GM23338 (cell line): ENCODE data around the gene RXFP2. TPM values are rescaled to one million over a fixed set of nuclear protein-coding genes. Genes with fewer than 3 reads are reported as not detected.

Source experiments
- ATAC-seq: fragments of 200-7000 bp; cut with Tn5 transposase; 3 replicates; pipeline ENCODE4 v1.9.1; 2020
- DNase-seq: peaks from one replicate; pipeline ENCODE4 v3.0.0-alpha.2; 2015; ENCODE audit warnings: low spot score
- H2AFZ ChIP-seq: fragments of 200-600 bp; sonication (generic); 2 replicates; pipeline ENCODE4 v1.8.0; 2016; ENCODE audit warnings: antibody characterized with exemption, mild to moderate bottlenecking, moderate library complexity
- H3F3A ChIP-seq: fragments of 200-600 bp; sonication (generic); replicated peaks from 2 replicates; pipeline ENCODE4 v1.8.0; 2017; ENCODE audit warnings: antibody characterized with exemption, mixed run types, low read depth
- H3K27ac ChIP-seq: fragments of 200-600 bp; sonication (generic); 2 replicates; pipeline ENCODE4 v1.6.1; 2016; ENCODE audit warnings: low read depth
- H3K27me3 ChIP-seq: fragments of 200-600 bp; sonication (generic); 2 replicates; pipeline ENCODE4 v1.8.0; 2016; ENCODE audit warnings: mild to moderate bottlenecking, mixed run types, moderate library complexity; ENCODE audit not compliant: insufficient read depth
- H3K36me3 ChIP-seq: fragments of 200-600 bp; sonication (generic); 2 replicates; pipeline ENCODE4 v1.8.0; 2016; ENCODE audit warnings: mild to moderate bottlenecking; ENCODE audit not compliant: insufficient read depth
- H3K4me1 ChIP-seq: fragments of 200-600 bp; sonication (generic); 2 replicates; pipeline ENCODE4 v1.8.0; 2016; ENCODE audit warnings: mild to moderate bottlenecking, moderate library complexity; ENCODE audit not compliant: insufficient read depth
- H3K4me2 ChIP-seq: fragments of 200-600 bp; sonication (generic); 2 replicates; pipeline ENCODE4 v1.7.1; 2017; ENCODE audit warnings: mixed run types
- H3K4me3 ChIP-seq: fragments of 200-600 bp; sonication (generic); 2 replicates; pipeline ENCODE4 v1.6.1; 2016; ENCODE audit warnings: mixed run types
- H3K79me2 ChIP-seq: fragments of 200-600 bp; sonication (generic); replicated peaks from 2 replicates; pipeline ENCODE4 v1.8.0; 2017; ENCODE audit warnings: mild to moderate bottlenecking; ENCODE audit not compliant: insufficient read depth
- H3K9me2 ChIP-seq: fragments of 200-600 bp; sonication (generic); 2 replicates; pipeline ENCODE4 v1.8.0; 2017; ENCODE audit not compliant: insufficient read depth
- H4K20me1 ChIP-seq: fragments of 200-600 bp; sonication (generic); replicated peaks from 2 replicates; pipeline ENCODE4 v1.8.0; 2017; ENCODE audit warnings: mild to moderate bottlenecking; ENCODE audit not compliant: insufficient read depth
- H3K27ac Mint-ChIP-seq: 2 replicates; pipeline ENCODE4 v1.8.0; 2020; ENCODE audit warnings: inconsistent platforms, mild to moderate bottlenecking, moderate library complexity, mixed read lengths
- H3K27me3 Mint-ChIP-seq: 3 replicates; pipeline ENCODE4 v1.8.0; 2022; ENCODE audit warnings: low read depth, mild to moderate bottlenecking, moderate library complexity, mixed read lengths, inconsistent platforms; ENCODE audit not compliant: insufficient read depth, poor library complexity
- H3K36me3 Mint-ChIP-seq: 3 replicates; pipeline ENCODE4 v1.8.0; 2021; ENCODE audit warnings: low read depth, mild to moderate bottlenecking, inconsistent platforms, moderate library complexity, mixed read lengths
- H3K4me1 Mint-ChIP-seq: 3 replicates; pipeline ENCODE4 v1.8.0; 2020; ENCODE audit warnings: mild to moderate bottlenecking, inconsistent platforms, mixed read lengths
- H3K4me3 Mint-ChIP-seq: 3 replicates; pipeline ENCODE4 v1.8.0; 2021; ENCODE audit warnings: moderate library complexity, mild to moderate bottlenecking, inconsistent platforms, mixed read lengths
- H3K9me3 Mint-ChIP-seq: 3 replicates; pipeline ENCODE4 v1.8.0; 2020; ENCODE audit warnings: moderate library complexity, mild to moderate bottlenecking, inconsistent platforms, mixed read lengths
- CREB1 ChIP-seq: fragments of 250-450 bp; sonication (Bioruptor Pico); IDR thresholded peaks from 2 replicates; pipeline ENCODE4 v1.5.0; 2020; ENCODE audit warnings: low read depth, mild to moderate bottlenecking, moderate library complexity
- EZH2 ChIP-seq: fragments of 200-600 bp; sonication (generic); IDR thresholded peaks from one replicate; pipeline ENCODE4 v1.8.0; 2017; ENCODE audit warnings: antibody characterized with exemption, mild to moderate bottlenecking, low read depth; ENCODE audit not compliant: unreplicated experiment
- EZH2phosphoT487 ChIP-seq: fragments of 200-600 bp; sonication (generic); IDR thresholded peaks from one replicate; pipeline ENCODE4 v1.8.1; 2018; ENCODE audit warnings: antibody characterized with exemption; ENCODE audit not compliant: unreplicated experiment
- JUNB ChIP-seq: IDR thresholded peaks from one replicate; pipeline ENCODE4 v1.6.1; 2016; ENCODE audit warnings: antibody characterized with exemption; ENCODE audit not compliant: unreplicated experiment
- NANOG ChIP-seq: IDR thresholded peaks from 2 replicates; pipeline ENCODE4 v1.6.1; 2016; ENCODE audit warnings: antibody characterized with exemption, borderline replicate concordance
- POLR2AphosphoS5 ChIP-seq: IDR thresholded peaks from 2 replicates; pipeline ENCODE4 v1.6.1; 2016; ENCODE audit warnings: antibody characterized with exemption, low read depth
- STAT1 ChIP-seq: IDR thresholded peaks from one replicate; pipeline ENCODE4 v1.6.1; 2016; ENCODE audit warnings: antibody characterized with exemption; ENCODE audit not compliant: unreplicated experiment
- ZNF114 ChIP-seq: fragments of 250-450 bp; sonication (Bioruptor Pico); IDR thresholded peaks from 2 replicates; pipeline ENCODE4 v1.5.0; 2020; ENCODE audit warnings: mild to moderate bottlenecking, moderate library complexity
- ZNF331 ChIP-seq: fragments of 250-450 bp; sonication (Bioruptor Pico); IDR thresholded peaks from 2 replicates; pipeline ENCODE4 v1.5.0; 2020; ENCODE audit warnings: low read depth, mild to moderate bottlenecking, moderate library complexity
- polyA plus RNA-seq: library from polyadenylated mRNA; unstranded; fragments of >200 nt; fragmentation: Nextera tagmentation; extraction: Ambion mirVana; gene quantifications from 2 replicates; pipeline ENCODE4 v1.2.1, GENCODE V29; 2016
- total RNA-seq: library from RNA; depleted of rRNA; stranded (reverse); fragments of >200 nt; shearing (Covaris generic); gene quantifications from 2 replicates; pipeline ENCODE4 v1.2.3, GENCODE V29; 2014
- TF ChIP-seq, protein P1 (sequence below), 2 experiments: fragments of 200-600 bp in 1 of 2; sonication (generic) in 1 of 2; conservative IDR thresholded peaks; 2 replicates each; pipeline versions ENCODE4 v1.5.1 to v1.6.1; 2016 to 2017; ENCODE audit warnings: antibody characterized with exemption in 2 of 2, low read depth in 2 of 2, mild to moderate bottlenecking in 2 of 2, moderate library complexity in 1 of 2
- TF ChIP-seq, protein P2 (sequence below): IDR thresholded peaks from one replicate; pipeline ENCODE4 v1.6.1; 2018; ENCODE audit warnings: antibody characterized with exemption; ENCODE audit not compliant: unreplicated experiment
- TF ChIP-seq, protein P3 (sequence below): fragments of 250-450 bp; sonication (Bioruptor Pico); IDR thresholded peaks from 2 replicates; pipeline ENCODE4 v1.5.0; 2020; ENCODE audit warnings: mild to moderate bottlenecking, moderate library complexity
- TF ChIP-seq, protein P4 (sequence below): IDR thresholded peaks from 2 replicates; pipeline ENCODE4 v1.6.1; 2016; ENCODE audit warnings: antibody characterized with exemption

Gene RXFP2
- total and polyA plus RNA-seq, 2 experiments from 2014 or later, result not detected

DNA sequence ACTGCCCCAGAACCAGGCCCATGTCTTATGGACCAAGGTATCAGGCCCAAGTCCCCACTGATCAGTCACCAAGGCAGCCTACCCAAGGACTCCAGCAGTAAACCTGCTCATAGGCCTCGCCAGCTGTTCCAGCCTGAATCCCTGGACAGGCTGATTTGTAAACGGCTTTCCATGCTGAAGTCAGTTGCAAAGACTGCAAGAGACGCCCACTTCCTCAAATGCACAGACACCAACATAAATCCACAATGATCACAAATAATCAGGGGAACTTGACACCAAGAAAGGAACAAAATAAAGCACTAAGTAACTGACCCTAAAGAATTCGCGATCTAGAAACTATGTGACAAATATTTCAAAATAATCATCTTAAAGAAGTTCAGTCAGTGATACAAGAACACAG lies 75.2 kb downstream of the RXFP2 start:
- no peak for DNase-seq
- H3K4me2 ChIP-seq, result no peak overlapping the region
- Mint-ChIP-seq H3K4me3 (no peak overlapping the region), H3K36me3 (peaks cover 30% of the 10 kb centered on the region), H3K9me3 (peaks cover 45% of the 10 kb centered on the region), H3K27ac (no peak overlapping the region), H3K4me1 (no peaks in the 10 kb centered on the region), H3K27me3 (no peaks in the 10 kb centered on the region)
- no peak for ATAC-seq
- no peaks in the 10 kb centered on the region for H3K79me2 ChIP-seq
- H2AFZ ChIP-seq, result no peak overlapping the region
- no peaks in the 10 kb centered on the region for H3K27me3 ChIP-seq
- no peaks in the 10 kb centered on the region for H3F3A ChIP-seq
- H3K36me3 ChIP-seq, result no peaks in the 10 kb centered on the region
- H3K9me2 ChIP-seq, result no peaks in the 10 kb centered on the region
- no peaks in the 10 kb centered on the region for H4K20me1 ChIP-seq
- H3K27ac ChIP-seq, result no peak overlapping the region
- no peak overlapping the region for H3K4me3 ChIP-seq
- no peak for TF ChIP-seq STAT1
- TF ChIP-seq JUNB, result no peak
- no peak for TF ChIP-seq CREB1 (CRISPR knock-in tag)
- no peak for TF ChIP-seq POLR2AphosphoS5
- no peak for TF ChIP-seq ZNF331 (CRISPR knock-in tag)
- TF ChIP-seq NANOG, result no peak
- TF ChIP-seq, protein P1, sequence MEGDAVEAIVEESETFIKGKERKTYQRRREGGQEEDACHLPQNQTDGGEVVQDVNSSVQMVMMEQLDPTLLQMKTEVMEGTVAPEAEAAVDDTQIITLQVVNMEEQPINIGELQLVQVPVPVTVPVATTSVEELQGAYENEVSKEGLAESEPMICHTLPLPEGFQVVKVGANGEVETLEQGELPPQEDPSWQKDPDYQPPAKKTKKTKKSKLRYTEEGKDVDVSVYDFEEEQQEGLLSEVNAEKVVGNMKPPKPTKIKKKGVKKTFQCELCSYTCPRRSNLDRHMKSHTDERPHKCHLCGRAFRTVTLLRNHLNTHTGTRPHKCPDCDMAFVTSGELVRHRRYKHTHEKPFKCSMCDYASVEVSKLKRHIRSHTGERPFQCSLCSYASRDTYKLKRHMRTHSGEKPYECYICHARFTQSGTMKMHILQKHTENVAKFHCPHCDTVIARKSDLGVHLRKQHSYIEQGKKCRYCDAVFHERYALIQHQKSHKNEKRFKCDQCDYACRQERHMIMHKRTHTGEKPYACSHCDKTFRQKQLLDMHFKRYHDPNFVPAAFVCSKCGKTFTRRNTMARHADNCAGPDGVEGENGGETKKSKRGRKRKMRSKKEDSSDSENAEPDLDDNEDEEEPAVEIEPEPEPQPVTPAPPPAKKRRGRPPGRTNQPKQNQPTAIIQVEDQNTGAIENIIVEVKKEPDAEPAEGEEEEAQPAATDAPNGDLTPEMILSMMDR (conservative IDR thresholded peaks at IDR 0.05; ENCODE audit: low read depth in 2 of 2), result no peak
- TF ChIP-seq, protein P2, sequence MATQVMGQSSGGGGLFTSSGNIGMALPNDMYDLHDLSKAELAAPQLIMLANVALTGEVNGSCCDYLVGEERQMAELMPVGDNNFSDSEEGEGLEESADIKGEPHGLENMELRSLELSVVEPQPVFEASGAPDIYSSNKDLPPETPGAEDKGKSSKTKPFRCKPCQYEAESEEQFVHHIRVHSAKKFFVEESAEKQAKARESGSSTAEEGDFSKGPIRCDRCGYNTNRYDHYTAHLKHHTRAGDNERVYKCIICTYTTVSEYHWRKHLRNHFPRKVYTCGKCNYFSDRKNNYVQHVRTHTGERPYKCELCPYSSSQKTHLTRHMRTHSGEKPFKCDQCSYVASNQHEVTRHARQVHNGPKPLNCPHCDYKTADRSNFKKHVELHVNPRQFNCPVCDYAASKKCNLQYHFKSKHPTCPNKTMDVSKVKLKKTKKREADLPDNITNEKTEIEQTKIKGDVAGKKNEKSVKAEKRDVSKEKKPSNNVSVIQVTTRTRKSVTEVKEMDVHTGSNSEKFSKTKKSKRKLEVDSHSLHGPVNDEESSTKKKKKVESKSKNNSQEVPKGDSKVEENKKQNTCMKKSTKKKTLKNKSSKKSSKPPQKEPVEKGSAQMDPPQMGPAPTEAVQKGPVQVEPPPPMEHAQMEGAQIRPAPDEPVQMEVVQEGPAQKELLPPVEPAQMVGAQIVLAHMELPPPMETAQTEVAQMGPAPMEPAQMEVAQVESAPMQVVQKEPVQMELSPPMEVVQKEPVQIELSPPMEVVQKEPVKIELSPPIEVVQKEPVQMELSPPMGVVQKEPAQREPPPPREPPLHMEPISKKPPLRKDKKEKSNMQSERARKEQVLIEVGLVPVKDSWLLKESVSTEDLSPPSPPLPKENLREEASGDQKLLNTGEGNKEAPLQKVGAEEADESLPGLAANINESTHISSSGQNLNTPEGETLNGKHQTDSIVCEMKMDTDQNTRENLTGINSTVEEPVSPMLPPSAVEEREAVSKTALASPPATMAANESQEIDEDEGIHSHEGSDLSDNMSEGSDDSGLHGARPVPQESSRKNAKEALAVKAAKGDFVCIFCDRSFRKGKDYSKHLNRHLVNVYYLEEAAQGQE, result no peak
- TF ChIP-seq, protein P3, sequence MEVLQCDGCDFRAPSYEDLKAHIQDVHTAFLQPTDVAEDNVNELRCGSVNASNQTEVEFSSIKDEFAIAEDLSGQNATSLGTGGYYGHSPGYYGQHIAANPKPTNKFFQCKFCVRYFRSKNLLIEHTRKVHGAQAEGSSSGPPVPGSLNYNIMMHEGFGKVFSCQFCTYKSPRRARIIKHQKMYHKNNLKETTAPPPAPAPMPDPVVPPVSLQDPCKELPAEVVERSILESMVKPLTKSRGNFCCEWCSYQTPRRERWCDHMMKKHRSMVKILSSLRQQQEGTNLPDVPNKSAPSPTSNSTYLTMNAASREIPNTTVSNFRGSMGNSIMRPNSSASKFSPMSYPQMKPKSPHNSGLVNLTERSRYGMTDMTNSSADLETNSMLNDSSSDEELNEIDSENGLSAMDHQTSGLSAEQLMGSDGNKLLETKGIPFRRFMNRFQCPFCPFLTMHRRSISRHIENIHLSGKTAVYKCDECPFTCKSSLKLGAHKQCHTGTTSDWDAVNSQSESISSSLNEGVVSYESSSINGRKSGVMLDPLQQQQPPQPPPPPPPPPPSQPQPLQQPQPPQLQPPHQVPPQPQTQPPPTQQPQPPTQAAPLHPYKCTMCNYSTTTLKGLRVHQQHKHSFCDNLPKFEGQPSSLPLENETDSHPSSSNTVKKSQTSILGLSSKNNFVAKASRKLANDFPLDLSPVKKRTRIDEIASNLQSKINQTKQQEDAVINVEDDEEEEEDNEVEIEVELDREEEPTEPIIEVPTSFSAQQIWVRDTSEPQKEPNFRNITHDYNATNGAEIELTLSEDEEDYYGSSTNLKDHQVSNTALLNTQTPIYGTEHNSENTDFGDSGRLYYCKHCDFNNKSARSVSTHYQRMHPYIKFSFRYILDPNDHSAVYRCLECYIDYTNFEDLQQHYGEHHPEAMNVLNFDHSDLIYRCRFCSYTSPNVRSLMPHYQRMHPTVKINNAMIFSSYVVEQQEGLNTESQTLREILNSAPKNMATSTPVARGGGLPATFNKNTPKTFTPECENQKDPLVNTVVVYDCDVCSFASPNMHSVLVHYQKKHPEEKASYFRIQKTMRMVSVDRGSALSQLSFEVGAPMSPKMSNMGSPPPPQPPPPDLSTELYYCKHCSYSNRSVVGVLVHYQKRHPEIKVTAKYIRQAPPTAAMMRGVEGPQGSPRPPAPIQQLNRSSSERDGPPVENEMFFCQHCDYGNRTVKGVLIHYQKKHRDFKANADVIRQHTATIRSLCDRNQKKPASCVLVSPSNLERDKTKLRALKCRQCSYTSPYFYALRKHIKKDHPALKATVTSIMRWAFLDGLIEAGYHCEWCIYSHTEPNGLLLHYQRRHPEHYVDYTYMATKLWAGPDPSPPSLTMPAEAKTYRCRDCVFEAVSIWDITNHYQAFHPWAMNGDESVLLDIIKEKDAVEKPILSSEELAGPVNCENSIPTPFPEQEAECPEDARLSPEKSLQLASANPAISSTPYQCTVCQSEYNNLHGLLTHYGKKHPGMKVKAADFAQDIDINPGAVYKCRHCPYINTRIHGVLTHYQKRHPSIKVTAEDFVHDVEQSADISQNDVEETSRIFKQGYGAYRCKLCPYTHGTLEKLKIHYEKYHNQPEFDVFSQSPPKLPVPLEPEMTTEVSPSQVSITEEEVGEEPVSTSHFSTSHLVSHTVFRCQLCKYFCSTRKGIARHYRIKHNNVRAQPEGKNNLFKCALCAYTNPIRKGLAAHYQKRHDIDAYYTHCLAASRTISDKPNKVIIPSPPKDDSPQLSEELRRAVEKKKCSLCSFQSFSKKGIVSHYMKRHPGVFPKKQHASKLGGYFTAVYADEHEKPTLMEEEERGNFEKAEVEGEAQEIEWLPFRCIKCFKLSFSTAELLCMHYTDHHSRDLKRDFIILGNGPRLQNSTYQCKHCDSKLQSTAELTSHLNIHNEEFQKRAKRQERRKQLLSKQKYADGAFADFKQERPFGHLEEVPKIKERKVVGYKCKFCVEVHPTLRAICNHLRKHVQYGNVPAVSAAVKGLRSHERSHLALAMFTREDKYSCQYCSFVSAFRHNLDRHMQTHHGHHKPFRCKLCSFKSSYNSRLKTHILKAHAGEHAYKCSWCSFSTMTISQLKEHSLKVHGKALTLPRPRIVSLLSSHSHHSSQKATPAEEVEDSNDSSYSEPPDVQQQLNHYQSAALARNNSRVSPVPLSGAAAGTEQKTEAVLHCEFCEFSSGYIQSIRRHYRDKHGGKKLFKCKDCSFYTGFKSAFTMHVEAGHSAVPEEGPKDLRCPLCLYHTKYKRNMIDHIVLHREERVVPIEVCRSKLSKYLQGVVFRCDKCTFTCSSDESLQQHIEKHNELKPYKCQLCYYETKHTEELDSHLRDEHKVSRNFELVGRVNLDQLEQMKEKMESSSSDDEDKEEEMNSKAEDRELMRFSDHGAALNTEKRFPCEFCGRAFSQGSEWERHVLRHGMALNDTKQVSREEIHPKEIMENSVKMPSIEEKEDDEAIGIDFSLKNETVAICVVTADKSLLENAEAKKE (CRISPR knock-in tag), result no peak
- no peak for TF ChIP-seq EZH2
- no peak for TF ChIP-seq EZH2phosphoT487
- TF ChIP-seq ZNF114, result no peak
- TF ChIP-seq, protein P4, sequence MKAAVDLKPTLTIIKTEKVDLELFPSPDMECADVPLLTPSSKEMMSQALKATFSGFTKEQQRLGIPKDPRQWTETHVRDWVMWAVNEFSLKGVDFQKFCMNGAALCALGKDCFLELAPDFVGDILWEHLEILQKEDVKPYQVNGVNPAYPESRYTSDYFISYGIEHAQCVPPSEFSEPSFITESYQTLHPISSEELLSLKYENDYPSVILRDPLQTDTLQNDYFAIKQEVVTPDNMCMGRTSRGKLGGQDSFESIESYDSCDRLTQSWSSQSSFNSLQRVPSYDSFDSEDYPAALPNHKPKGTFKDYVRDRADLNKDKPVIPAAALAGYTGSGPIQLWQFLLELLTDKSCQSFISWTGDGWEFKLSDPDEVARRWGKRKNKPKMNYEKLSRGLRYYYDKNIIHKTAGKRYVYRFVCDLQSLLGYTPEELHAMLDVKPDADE, result no peak
- H3K4me1 ChIP-seq, result no peaks in the 10 kb centered on the region
